Measurements from ENCODE around the gene WAPL.

DNA sequence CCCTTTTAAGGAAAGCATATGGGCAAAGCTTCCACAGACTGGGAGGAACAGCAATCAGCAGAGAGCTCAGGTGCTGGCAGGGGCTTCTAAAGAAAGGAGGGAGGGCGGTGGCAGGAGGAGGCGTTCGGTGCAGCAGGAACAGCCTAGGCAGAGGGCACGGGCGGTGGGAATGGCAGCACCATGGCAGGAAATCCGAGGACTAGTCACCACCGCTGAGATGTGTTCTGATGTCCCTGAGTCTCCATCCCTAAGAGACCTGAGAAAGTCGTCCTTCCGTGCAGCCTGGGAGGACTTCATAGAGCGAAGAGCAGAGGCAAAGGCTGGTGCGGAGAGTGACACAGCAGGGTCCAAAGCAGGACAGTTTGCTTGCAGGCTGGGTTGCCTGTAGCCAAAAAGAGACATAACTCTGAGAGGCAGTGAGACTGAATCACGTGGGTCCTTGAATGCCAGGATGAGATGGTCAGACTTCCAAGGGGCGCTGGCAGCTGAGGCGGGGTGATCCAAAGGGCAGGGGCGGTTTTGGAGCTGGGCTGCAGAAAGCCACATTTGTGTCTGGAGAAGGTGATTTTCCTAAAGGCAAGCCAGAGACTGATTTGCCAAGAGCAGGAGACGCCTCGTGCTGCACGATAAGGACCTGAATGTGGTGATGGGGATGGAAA lies 119.2 kb downstream of the WAPL start:
- TF ChIP-seq POLR2A (IDR thresholded peaks at IDR 0.05; ENCODE audit: extremely low read depth, insufficient read length) = no peak
- TF ChIP-seq, protein P1, sequence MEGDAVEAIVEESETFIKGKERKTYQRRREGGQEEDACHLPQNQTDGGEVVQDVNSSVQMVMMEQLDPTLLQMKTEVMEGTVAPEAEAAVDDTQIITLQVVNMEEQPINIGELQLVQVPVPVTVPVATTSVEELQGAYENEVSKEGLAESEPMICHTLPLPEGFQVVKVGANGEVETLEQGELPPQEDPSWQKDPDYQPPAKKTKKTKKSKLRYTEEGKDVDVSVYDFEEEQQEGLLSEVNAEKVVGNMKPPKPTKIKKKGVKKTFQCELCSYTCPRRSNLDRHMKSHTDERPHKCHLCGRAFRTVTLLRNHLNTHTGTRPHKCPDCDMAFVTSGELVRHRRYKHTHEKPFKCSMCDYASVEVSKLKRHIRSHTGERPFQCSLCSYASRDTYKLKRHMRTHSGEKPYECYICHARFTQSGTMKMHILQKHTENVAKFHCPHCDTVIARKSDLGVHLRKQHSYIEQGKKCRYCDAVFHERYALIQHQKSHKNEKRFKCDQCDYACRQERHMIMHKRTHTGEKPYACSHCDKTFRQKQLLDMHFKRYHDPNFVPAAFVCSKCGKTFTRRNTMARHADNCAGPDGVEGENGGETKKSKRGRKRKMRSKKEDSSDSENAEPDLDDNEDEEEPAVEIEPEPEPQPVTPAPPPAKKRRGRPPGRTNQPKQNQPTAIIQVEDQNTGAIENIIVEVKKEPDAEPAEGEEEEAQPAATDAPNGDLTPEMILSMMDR (IDR thresholded peaks at IDR 0.05; ENCODE audit: low read depth, low read length) = no peak
- TF ChIP-seq, protein P2, sequence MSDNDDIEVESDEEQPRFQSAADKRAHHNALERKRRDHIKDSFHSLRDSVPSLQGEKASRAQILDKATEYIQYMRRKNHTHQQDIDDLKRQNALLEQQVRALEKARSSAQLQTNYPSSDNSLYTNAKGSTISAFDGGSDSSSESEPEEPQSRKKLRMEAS (IDR thresholded peaks at IDR 0.05; ENCODE audit: low read depth, low read length) = no peak
- TF ChIP-seq MYC (IDR thresholded peaks at IDR 0.05; ENCODE audit: low read depth, low read length) = no peak

Measured in NB4 (cell line).